ENCODE measurements around the gene PCDH19.

PCDH19 gene

GRCh38 chrX:100296183-100296753 lies 113.8 kb downstream of the PCDH19 start:
- no peak for DNase-seq

GRCh38 chrX:100294965-100295364 lies 115.1 kb downstream of the PCDH19 start:
- DNase-seq = no peak

GRCh38 chrX:100289066-100289558 lies 121.0 kb downstream of the PCDH19 start:
- no peak for DNase-seq

- DNase-seq = no peak
Observed at GRCh38 chrX:100277231-100277630, 132.8 kb downstream of the PCDH19 start.

- DNase-seq = no peak
Observed at GRCh38 chrX:100274916-100275315, 135.2 kb downstream of the PCDH19 start.

- DNase-seq = no peak
Observed at GRCh38 chrX:100265179-100265578, 144.9 kb downstream of the PCDH19 start.

GRCh38 chrX:100264200-100264599 lies 145.9 kb downstream of the PCDH19 start:
- DNase-seq = no peak

GRCh38 chrX:100263650-100264049 lies 146.4 kb downstream of the PCDH19 start:
- DNase-seq = no peak

GRCh38 chrX:100248885-100249493 lies 161.1 kb downstream of the PCDH19 start:
- DNase-seq = no peak

- DNase-seq = no peak
Observed at GRCh38 chrX:100247826-100248225, 162.2 kb downstream of the PCDH19 start.

GRCh38 chrX:100244681-100245080 lies 165.4 kb downstream of the PCDH19 start:
- DNase-seq = no peak

Measured in NCI-H2227 treated with DMSO at 0.1 percent for 48 hours (cell line).